Panc1 (cell line): ENCODE measurements around the gene KLF14. TPM values are rescaled to one million over a fixed set of nuclear protein-coding genes. Genes with fewer than 3 reads are reported as not detected.
A peak's percentile ranks its signal among the peaks of the same experiment; 100 is the strongest.
"Not testable (repeated sequence)": the region's sequence is repeated elsewhere in the genome, so short reads cannot be mapped to it uniquely, and the experiment has no call there.

Source experiments
- ATAC-seq: fragments of 200-7000 bp; cut with Tn5 transposase; 2 replicates; pipeline ENCODE4 v1.9.1; 2020; ENCODE audit warnings: mild to moderate bottlenecking, moderate library complexity
- BruUV-seq: library from RNA; stranded (reverse); fragments of 400-500 nt; replicated peaks from 2 replicates; lab custom pipeline; 2021; lab: Mats Ljungman, UMichigan
- CTCF ChIA-PET: fragments of 300-600 bp; sonication (Branson Sonifier 250); formaldehyde crosslinking; loops from one replicate; lab custom pipeline; 2022; ENCODE audit warnings: antibody characterized with exemption; lab: Charles Lee
- POLR2A ChIA-PET: fragments of 300-600 bp; sonication (Branson Sonifier 250); formaldehyde crosslinking; loops from one replicate; lab custom pipeline; 2022; ENCODE audit warnings: antibody characterized with exemption; lab: Charles Lee
- DNase-seq: peaks from one replicate; pipeline ENCODE4 v3.0.0-alpha.2; 2010; ENCODE audit warnings: low read depth, low spot score
- H3K27ac ChIP-seq: 2 replicates; pipeline ENCODE4 v1.5.1; 2011; ENCODE audit warnings: mild to moderate bottlenecking, low read length, inconsistent platforms
- H3K27me3 ChIP-seq: fragments of 200-500 bp; sonication (Bioruptor generic); 2 replicates; pipeline ENCODE4 v1.6.0; 2014; ENCODE audit warnings: low read length, inconsistent platforms; ENCODE audit not compliant: control insufficient read depth, insufficient read depth
- H3K36me3 ChIP-seq: fragments of 200-500 bp; sonication (Bioruptor generic); 2 replicates; pipeline ENCODE4 v1.5.1; 2014; ENCODE audit warnings: inconsistent platforms, mild to moderate bottlenecking, low read length, moderate library complexity; ENCODE audit not compliant: control insufficient read depth, insufficient read depth
- H3K4me1 ChIP-seq: 2 replicates; pipeline ENCODE4 v1.5.1; 2011; ENCODE audit warnings: inconsistent platforms, mild to moderate bottlenecking, low read length, moderate library complexity; ENCODE audit not compliant: control insufficient read depth, insufficient read depth
- H3K4me3 ChIP-seq, 2 experiments: 2 replicates each; pipeline ENCODE4 v1.5.1; 2011 to 2012; ENCODE audit warnings: low read depth in 2 of 2, low read length in 2 of 2, mild to moderate bottlenecking in 2 of 2, inconsistent platforms in 1 of 2, moderate library complexity in 1 of 2
- H3K9me3 ChIP-seq: fragments of 200-500 bp; sonication (Bioruptor generic); 2 replicates; pipeline ENCODE4 v1.5.1; 2014; ENCODE audit warnings: low read depth, mild to moderate bottlenecking, inconsistent platforms, low read length, moderate library complexity; ENCODE audit not compliant: control insufficient read depth, insufficient read depth
- CTCF ChIP-seq: fragments of 450-650 bp; IDR thresholded peaks from 2 replicates; pipeline ENCODE4 v1.5.1; 2017; ENCODE audit warnings: mild to moderate bottlenecking
- REST ChIP-seq, 2 experiments: IDR thresholded peaks; 2 replicates each; pipeline ENCODE4 v1.6.1; 2011 to 2012; ENCODE audit warnings: low read depth in 2 of 2, control low read depth in 1 of 2, low read length in 1 of 2, mild to moderate bottlenecking in 1 of 2, moderate library complexity in 1 of 2; ENCODE audit not compliant: insufficient read depth in 1 of 2
- TCF7L2 ChIP-seq: IDR thresholded peaks from 2 replicates; pipeline ENCODE4 v1.6.1; 2011; ENCODE audit warnings: mild to moderate bottlenecking, low read depth, low read length, inconsistent platforms
- in situ Hi-C: cut with HindIII; loops from 2 replicates; pipeline ENCODE4 v1.10.0; 2016; ENCODE audit warnings: low sequenced_read_pairs, low pct_unique_long_range_greater_than_20kb
- intact Hi-C: fragments of 100-400 bp; cut with micrococcal nuclease; formaldehyde crosslinking; loops from one replicate; pipeline ENCODE4 v1.10.0; 2022; ENCODE audit not compliant: unreplicated experiment
- total RNA-seq: library from RNA; stranded (reverse); gene quantifications from one replicate; pipeline ENCODE4 v1.2.1, GENCODE V29; 2021; ENCODE audit not compliant: unreplicated experiment

The KLF14 gene
- total RNA-seq, 1 experiment from 2014 or later = 0.39 TPM

DNA sequence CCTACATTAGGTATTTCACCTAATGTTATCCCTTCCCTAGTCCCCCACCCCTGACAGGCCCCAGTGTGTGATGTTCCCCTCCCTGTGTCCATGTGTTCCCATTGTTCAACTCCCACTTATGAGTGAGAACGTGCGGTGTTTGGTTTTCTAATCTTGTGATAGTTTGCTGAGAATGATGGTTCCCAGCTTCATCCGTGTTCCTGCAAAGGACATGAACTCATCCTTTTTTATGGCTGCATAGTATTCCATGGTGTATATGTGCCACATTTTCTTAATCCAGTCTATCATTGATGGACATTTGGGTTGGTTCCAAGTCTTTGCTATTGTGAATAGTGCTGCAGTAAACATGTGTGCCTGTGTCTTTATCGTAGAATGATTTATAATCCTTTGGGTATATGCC, 30.6 kb upstream of the KLF14 start:
- H3K36me3 ChIP-seq, CTCF ChIA-PET, POLR2A ChIA-PET, H3K27ac ChIP-seq, H3K4me1 ChIP-seq, H3K9me3 ChIP-seq, H3K4me3 ChIP-seq, in situ Hi-C loops, ATAC-seq, BruUV-seq, H3K27me3 ChIP-seq, DNase-seq: not testable (repeated sequence)
- intact Hi-C loops = loop anchor here (2.0 kb wide), 1 partner anchor 62 kb away; no protein-coding TSS in a partner anchor

- Histone ChIP-seq H3K4me1 (no peaks in the 10 kb centered on the region), H3K36me3 (no peaks in the 10 kb centered on the region), H3K4me3 (no peak overlapping the region), H3K27me3 (no peaks in the 10 kb centered on the region), H3K27ac (no peak overlapping the region), H3K9me3 (no peaks in the 10 kb centered on the region)
- peak; percentile 33 for DNase-seq
- CTCF ChIA-PET = interaction anchor here (0.9 to 2.5 kb wide), 8 partner anchors 25 to 696 kb away, joined by 3 to 11 read pairs (median 6); partner anchors contain the start of genes KLF14, KLHDC10 and TMEM209
- peak; percentile 56; the same call in 1 of the 2 replicates for ATAC-seq
- in situ Hi-C loops = no loop called here
- TF ChIP-seq CTCF = peak; percentile 76; the same call in 1 of the 2 replicates
- TF ChIP-seq REST (IDR thresholded peaks at IDR 0.05; ENCODE audit: insufficient read depth in 1 of 2, low read depth in 2 of 2, low read length in 1 of 2) = no peak
- intact Hi-C loops = no loop called here
- POLR2A ChIA-PET = no interaction called here
- BruUV-seq = no TSS peak
Observed at GRCh38 chr7:130758429-130759056, 24.5 kb upstream of the KLF14 start.

DNA sequence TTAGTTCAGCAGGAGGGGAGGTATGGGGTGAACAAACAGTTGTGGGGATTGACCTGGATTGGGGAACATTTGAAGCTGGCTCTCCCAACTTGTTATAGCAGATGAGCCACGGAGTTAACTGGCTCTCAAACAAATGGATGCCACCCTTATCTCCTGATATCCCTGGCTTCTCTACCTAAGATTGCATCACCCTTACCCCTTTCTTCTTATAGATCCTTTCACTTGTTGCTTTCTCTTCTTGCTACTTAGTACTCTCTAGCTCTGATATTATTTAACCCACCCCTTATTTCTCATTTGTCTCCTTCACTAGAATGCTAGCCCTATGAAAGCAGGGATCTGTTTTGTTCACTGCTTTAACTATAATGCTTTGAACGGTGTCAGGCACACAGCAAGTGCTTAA, 22.3 kb upstream of the KLF14 start:
- no peak for DNase-seq
- ChIA-PET POLR2A (interaction anchor here (0.6 kb wide), 1 partner anchor 278 kb away, joined by 3 read pairs; no protein-coding TSS in a partner anchor), CTCF (interaction anchor here (0.6 kb wide), 1 partner anchor 23 kb away, joined by 4 read pairs; the partner anchor contains the start of gene KLF14)
- ATAC-seq = no peak
- H3K27ac ChIP-seq = no peak overlapping the region
- no peaks in the 10 kb centered on the region for H3K4me1 ChIP-seq
- in situ Hi-C loops = no loop called here
- no peak for TF ChIP-seq TCF7L2
- H3K27me3 ChIP-seq = peaks cover 10% of the 10 kb centered on the region; the same call in 1 of the 2 replicates
- BruUV-seq = no TSS peak
- H3K4me3 ChIP-seq = no peak overlapping the region
- no peaks in the 10 kb centered on the region for H3K36me3 ChIP-seq
- intact Hi-C loops = no loop called here
- H3K9me3 ChIP-seq = no peaks in the 10 kb centered on the region
